Mesenteric fat pad (tissue), 1 donor: ENCODE results near the gene IFNL3. TPM values are rescaled to one million over a fixed set of nuclear protein-coding genes. Genes with fewer than 3 reads are reported as not detected.

ENCODE experiments used
- DNase-seq: peaks from one replicate; pipeline ENCODE4 v3.0.0-alpha.2; 2020; ENCODE audit warnings: low spot score
- total RNA-seq: library from RNA; stranded (reverse); fragmentation: NEBNext Ultra II Directional; extraction: Animal tissue kit (Norgen Biotek cat#: 25700); gene quantifications from one replicate; pipeline ENCODE4 v1.2.1, GENCODE V29; 2021
- donor health status: DM: yes; HTN: yes; CAD: no.

IFNL3 gene
- total RNA-seq, 1 donor from 2014 or later: not detected

DNA sequence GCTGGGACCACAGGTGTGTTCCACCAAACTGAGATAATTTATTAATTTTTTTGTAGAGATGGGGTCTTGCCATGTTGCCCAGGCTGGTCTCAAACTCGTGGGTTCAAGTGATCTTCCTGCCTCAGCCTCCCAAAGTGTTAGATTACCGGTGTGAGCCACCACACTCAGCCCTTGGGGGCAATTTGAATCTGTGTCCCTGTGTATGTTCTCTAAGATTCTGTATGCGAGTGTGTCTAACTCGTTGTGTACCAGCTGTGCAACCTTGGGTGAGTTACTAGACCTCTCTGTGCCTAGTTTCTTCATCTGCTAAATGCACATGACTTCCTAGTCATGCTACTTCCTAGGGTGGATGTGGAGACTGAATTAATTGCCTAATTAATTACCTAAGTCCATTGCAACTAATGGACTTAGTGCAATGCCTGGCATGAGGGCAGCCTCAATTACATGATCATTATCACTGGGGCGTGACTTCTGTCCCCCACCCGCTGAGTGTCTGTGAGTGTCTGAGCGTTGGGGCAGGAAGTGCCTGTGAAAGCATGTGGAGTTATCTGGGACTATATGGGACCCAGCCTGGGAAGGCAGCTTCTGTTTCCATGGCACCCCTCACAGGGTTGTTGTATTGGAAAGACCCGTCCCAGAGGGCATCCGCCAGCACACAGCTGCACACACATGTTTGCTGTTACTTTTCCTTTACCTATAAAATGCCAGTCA is 49.8 kb downstream of the IFNL3 start:
- DNase-seq: no peak

DNA sequence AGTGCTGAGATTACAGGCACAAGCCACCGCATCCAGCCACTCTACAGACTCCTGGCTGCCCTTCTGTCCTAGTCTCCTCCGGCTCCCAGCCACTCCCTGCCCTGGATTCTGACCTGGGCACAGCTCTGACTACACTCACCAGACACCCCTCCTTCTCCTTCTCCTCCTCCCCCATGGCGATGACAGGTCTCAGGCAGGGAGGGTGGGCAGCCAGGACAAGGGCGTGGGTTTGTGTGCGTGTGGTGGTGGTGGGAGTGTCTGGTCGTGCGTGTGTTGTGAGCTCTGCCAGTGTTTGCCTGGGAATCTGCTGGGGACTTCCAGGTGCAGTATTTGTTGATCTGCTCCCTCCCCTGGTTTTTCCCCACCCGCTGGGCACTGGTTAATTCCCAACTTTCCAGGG is 51.0 kb downstream of the IFNL3 start:
- DNase-seq: no peak

Other genes starting within 250 kb of the IFNL3 start
- gene FBXO27, start 212.5 kb downstream of the IFNL3 start, total RNA-seq: 21.7 TPM
- gene ACP7, start 160.6 kb downstream of the IFNL3 start, total RNA-seq: not detected
- gene PAK4, start 119.2 kb downstream of the IFNL3 start, total RNA-seq: 18.0 TPM
- not detected for gene NCCRP1, start 48.0 kb downstream of the IFNL3 start, total RNA-seq
- not detected for gene SYCN, start 40.7 kb downstream of the IFNL3 start, total RNA-seq
- not detected for gene IFNL4, start 3.9 kb upstream of the IFNL3 start, total RNA-seq
- not detected for gene IFNL2, start 23.4 kb upstream of the IFNL3 start, total RNA-seq
- not detected for gene IFNL1, start 51.4 kb upstream of the IFNL3 start, total RNA-seq
- 1.1 TPM for gene LRFN1, start 75.9 kb upstream of the IFNL3 start, total RNA-seq
- gene GMFG, start 91.0 kb upstream of the IFNL3 start, total RNA-seq: 119 TPM
- 82.3 TPM for gene SAMD4B, start 97.4 kb upstream of the IFNL3 start, total RNA-seq
- 29.7 TPM for gene PAF1, start 146.1 kb upstream of the IFNL3 start, total RNA-seq
- gene MED29, start 146.4 kb upstream of the IFNL3 start, total RNA-seq: 34.1 TPM
- gene ZFP36, start 161.8 kb upstream of the IFNL3 start, total RNA-seq: 1,383 TPM
- gene PLEKHG2, start 167.7 kb upstream of the IFNL3 start, total RNA-seq: 56.4 TPM
- 1,454 TPM for gene RPS16, start 190.9 kb upstream of the IFNL3 start, total RNA-seq
- 84.5 TPM for gene SUPT5H, start 200.6 kb upstream of the IFNL3 start, total RNA-seq
- 58.4 TPM for gene TIMM50, start 235.8 kb upstream of the IFNL3 start, total RNA-seq